ENCODE measurements around the gene PPA1. TPM values are rescaled to one million over a fixed set of nuclear protein-coding genes. Genes with fewer than 3 reads are reported as not detected.

The PPA1 gene
- total RNA-seq, 1 experiment from 2014 or later = 234 TPM

DNA sequence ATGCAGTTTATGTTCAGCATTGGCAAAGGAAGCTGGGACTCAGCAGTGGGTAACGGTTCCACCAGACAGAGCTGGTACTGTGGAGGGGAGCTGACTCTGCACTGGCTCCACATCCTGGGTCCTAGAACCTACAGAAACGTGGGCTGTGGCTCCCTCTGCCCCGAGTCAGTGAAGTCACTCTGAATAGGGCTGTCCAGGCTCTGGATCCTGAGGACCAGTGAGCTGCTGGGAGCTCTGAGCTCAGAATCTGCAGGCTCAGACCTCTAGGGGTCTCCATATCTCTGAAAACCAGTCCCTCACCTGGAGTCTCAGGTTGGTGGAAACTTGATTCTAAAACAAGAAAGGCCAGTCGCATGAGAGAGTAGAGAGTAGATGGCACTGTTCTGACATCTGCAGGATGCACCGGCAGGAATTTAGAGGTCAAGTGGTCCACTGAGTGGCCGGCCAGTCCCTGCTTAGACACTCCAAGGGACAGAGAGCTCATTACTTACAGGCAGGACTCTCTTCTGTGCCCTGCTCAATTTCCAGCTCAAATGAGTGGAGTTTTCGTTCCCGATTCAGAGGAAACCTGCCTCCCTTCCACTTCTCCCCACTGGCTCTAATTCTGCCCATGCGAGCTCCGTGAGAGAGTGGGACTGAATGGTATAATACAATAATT is 31.9 kb upstream of the PPA1 start:
- H3K79me2 ChIP-seq (ENCODE audit: insufficient read depth, low read length) = no peaks in the 10 kb centered on the region
- DNase-seq (ENCODE audit: low read depth, low spot score) = peak; percentile 64
- H3K27ac ChIP-seq (ENCODE audit: low read depth, low read length) = no peak overlapping the region
- peaks cover 3 to 10% of the 10 kb centered on the region in 2 experiments; a peak in 2 of 4 replicates for H3K9me3 ChIP-seq (ENCODE audit: control insufficient read depth in 1 of 2, insufficient read depth in 1 of 2, low read depth in 1 of 2, low read length in 2 of 2)
- TF ChIP-seq ZFX (IDR thresholded peaks at IDR 0.05) (no peak), RAD21 (IDR thresholded peaks at IDR 0.05; ENCODE audit: low read depth) (peak; percentile 91)
- TF ChIP-seq, protein P1, sequence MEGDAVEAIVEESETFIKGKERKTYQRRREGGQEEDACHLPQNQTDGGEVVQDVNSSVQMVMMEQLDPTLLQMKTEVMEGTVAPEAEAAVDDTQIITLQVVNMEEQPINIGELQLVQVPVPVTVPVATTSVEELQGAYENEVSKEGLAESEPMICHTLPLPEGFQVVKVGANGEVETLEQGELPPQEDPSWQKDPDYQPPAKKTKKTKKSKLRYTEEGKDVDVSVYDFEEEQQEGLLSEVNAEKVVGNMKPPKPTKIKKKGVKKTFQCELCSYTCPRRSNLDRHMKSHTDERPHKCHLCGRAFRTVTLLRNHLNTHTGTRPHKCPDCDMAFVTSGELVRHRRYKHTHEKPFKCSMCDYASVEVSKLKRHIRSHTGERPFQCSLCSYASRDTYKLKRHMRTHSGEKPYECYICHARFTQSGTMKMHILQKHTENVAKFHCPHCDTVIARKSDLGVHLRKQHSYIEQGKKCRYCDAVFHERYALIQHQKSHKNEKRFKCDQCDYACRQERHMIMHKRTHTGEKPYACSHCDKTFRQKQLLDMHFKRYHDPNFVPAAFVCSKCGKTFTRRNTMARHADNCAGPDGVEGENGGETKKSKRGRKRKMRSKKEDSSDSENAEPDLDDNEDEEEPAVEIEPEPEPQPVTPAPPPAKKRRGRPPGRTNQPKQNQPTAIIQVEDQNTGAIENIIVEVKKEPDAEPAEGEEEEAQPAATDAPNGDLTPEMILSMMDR (IDR thresholded peaks at IDR 0.05 in 2 of 3, conservative IDR thresholded peaks at IDR 0.05 in 1 of 3; ENCODE audit: borderline replicate concordance in 1 of 3, insufficient read depth in 1 of 3, low read depth in 2 of 3, low read length in 2 of 3) = peak; percentile 64 to 93 (median 70)
- H3K4me1 ChIP-seq (ENCODE audit: control insufficient read depth in 1 of 2, insufficient read depth in 2 of 2, low read length in 2 of 2) = peaks cover 5 to 26% of the 10 kb centered on the region in 2 experiments; a peak in 3 of 4 replicates
- no TSS peak for BruUV-seq (replicated peaks)
- no peaks in the 10 kb centered on the region for H4K20me1 ChIP-seq (ENCODE audit: insufficient read depth)
- POLR2A ChIA-PET = interaction anchor here (1.0 to 1.2 kb wide), 3 partner anchors 32 to 99 kb away, joined by 3 to 4 read pairs (median 4); partner anchors contain the start of gene PPA1
- no peaks in the 10 kb centered on the region for H3K36me3 ChIP-seq (ENCODE audit: control insufficient read depth in 1 of 2, insufficient read depth in 2 of 2, low read length in 2 of 2)
- RAD21 ChIA-PET (ENCODE audit: low non-redundant PET in 1 of 2, low total read pairs in 2 of 2, uncharacterized antibody in 2 of 2, unreplicated experiment in 2 of 2) = interaction anchor here (0.8 to 1.9 kb wide), 6 partner anchors 44 to 149 kb away, joined by 3 to 17 read pairs (median 4); no protein-coding TSS in a partner anchor
- CTCF ChIA-PET = interaction anchor here (0.5 to 2.7 kb wide), 21 partner anchors 8 to 122 kb away, joined by 3 to 27 read pairs (median 4); partner anchors contain the start of genes PPA1 and TYSND1
- no peak overlapping the region for H3K4me3 ChIP-seq (replicated peaks in 1 of 2; ENCODE audit: low read depth in 1 of 2, low read length in 2 of 2)
- intact Hi-C loops (cut with micrococcal nuclease) = no loop called here
- H3K4me2 ChIP-seq (ENCODE audit: low read length) = 0 out of 2 replicates have a peak overlapping the region, but pooled peaks have one; percentile 4
- no peaks in the 10 kb centered on the region for H3K9me2 ChIP-seq (ENCODE audit: insufficient read depth)
- no peak overlapping the region for H2AFZ ChIP-seq (ENCODE audit: low read depth, low read length, poor library complexity, severe bottlenecking)
- H3K27me3 ChIP-seq (ENCODE audit: insufficient read depth, low read length) = no peaks in the 10 kb centered on the region
- ATAC-seq = peak; percentile 91
- H3K9ac ChIP-seq (ENCODE audit: low read length) = no peak overlapping the region

DNA sequence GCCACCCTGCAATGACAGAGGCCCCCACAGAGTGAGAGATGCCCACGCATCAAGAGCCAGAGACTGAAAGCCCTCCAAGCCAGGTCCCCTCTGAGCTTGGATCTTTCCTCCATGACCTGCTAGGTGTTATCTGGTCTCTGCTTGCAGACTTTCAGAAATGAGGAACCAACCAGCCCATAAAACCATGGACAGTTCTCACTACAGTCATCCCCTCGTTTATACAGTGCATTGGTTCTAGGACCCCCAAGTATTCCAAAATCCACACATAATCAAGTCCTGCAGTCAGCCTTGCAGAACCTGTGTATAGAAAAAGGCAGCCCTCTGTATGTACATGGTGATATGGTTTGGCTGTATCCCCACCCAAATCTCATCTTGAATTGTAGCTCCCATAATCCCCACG is 27.5 kb upstream of the PPA1 start:
- BruUV-seq (replicated peaks) = no TSS peak
- no peak for ATAC-seq
- no peak overlapping the region for H3K4me3 ChIP-seq (replicated peaks in 1 of 2; ENCODE audit: low read depth in 1 of 2, low read length in 2 of 2)
- no peak overlapping the region for H3K9ac ChIP-seq (ENCODE audit: low read length)
- intact Hi-C loops (cut with micrococcal nuclease) = no loop called here
- H2AFZ ChIP-seq (ENCODE audit: low read depth, low read length, poor library complexity, severe bottlenecking) = no peak overlapping the region
- peaks cover 16 to 29% of the 10 kb centered on the region in 2 experiments for H3K4me1 ChIP-seq (ENCODE audit: control insufficient read depth in 1 of 2, insufficient read depth in 2 of 2, low read length in 2 of 2)
- no peak overlapping the region for H3K27ac ChIP-seq (ENCODE audit: low read depth, low read length)
- H3K9me3 ChIP-seq (ENCODE audit: control insufficient read depth in 1 of 2, insufficient read depth in 1 of 2, low read depth in 1 of 2, low read length in 2 of 2) = peaks cover 3 to 10% of the 10 kb centered on the region in 2 experiments; a peak in 2 of 4 replicates
- peaks cover 5% of the 10 kb centered on the region; the same call in 1 of the 2 replicates for H3K27me3 ChIP-seq (ENCODE audit: insufficient read depth, low read length)
- no peaks in the 10 kb centered on the region for H3K9me2 ChIP-seq (ENCODE audit: insufficient read depth)
- CTCF ChIA-PET = interaction anchor here (1.0 kb wide), 1 partner anchor 39 kb away, joined by 3 read pairs; no protein-coding TSS in a partner anchor
- H4K20me1 ChIP-seq (ENCODE audit: insufficient read depth) = no peaks in the 10 kb centered on the region
- H3K36me3 ChIP-seq (ENCODE audit: control insufficient read depth in 1 of 2, insufficient read depth in 2 of 2, low read length in 2 of 2) = no peaks in the 10 kb centered on the region
- POLR2A ChIA-PET = no interaction called here
- RAD21 ChIA-PET (ENCODE audit: low non-redundant PET in 1 of 2, low total read pairs in 2 of 2, uncharacterized antibody in 2 of 2, unreplicated experiment in 2 of 2) = no interaction called here
- no peak overlapping the region for H3K4me2 ChIP-seq (ENCODE audit: low read length)
- no peak for DNase-seq (ENCODE audit: low read depth, low spot score)
- no peaks in the 10 kb centered on the region for H3K79me2 ChIP-seq (ENCODE audit: insufficient read depth, low read length)
- TF ChIP-seq, protein P2, sequence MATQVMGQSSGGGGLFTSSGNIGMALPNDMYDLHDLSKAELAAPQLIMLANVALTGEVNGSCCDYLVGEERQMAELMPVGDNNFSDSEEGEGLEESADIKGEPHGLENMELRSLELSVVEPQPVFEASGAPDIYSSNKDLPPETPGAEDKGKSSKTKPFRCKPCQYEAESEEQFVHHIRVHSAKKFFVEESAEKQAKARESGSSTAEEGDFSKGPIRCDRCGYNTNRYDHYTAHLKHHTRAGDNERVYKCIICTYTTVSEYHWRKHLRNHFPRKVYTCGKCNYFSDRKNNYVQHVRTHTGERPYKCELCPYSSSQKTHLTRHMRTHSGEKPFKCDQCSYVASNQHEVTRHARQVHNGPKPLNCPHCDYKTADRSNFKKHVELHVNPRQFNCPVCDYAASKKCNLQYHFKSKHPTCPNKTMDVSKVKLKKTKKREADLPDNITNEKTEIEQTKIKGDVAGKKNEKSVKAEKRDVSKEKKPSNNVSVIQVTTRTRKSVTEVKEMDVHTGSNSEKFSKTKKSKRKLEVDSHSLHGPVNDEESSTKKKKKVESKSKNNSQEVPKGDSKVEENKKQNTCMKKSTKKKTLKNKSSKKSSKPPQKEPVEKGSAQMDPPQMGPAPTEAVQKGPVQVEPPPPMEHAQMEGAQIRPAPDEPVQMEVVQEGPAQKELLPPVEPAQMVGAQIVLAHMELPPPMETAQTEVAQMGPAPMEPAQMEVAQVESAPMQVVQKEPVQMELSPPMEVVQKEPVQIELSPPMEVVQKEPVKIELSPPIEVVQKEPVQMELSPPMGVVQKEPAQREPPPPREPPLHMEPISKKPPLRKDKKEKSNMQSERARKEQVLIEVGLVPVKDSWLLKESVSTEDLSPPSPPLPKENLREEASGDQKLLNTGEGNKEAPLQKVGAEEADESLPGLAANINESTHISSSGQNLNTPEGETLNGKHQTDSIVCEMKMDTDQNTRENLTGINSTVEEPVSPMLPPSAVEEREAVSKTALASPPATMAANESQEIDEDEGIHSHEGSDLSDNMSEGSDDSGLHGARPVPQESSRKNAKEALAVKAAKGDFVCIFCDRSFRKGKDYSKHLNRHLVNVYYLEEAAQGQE (IDR thresholded peaks at IDR 0.05; ENCODE audit: low read depth) = no peak
- TF ChIP-seq SIN3A (IDR thresholded peaks at IDR 0.05; ENCODE audit: low read depth) (no peak), ELF1 (IDR thresholded peaks at IDR 0.05; ENCODE audit: borderline replicate concordance, low read depth) (no peak), SRF (IDR thresholded peaks at IDR 0.05; ENCODE audit: low read depth) (no peak), POLR2A (IDR thresholded peaks at IDR 0.05; ENCODE audit: borderline replicate concordance, extremely low read depth, insufficient read depth, insufficient read length) (no peak), SP1 (IDR thresholded peaks at IDR 0.05; ENCODE audit: low read depth) (no peak), TCF7L2 (IDR thresholded peaks at IDR 0.05; ENCODE audit: borderline replicate concordance, extremely low read depth, insufficient read depth, insufficient read length) (no peak), EZH2 (IDR thresholded peaks at IDR 0.05) (no peak)

Data from HCT116 (cell line).